ENCODE measurements around the gene NPHP4.

NPHP4 gene

DNA sequence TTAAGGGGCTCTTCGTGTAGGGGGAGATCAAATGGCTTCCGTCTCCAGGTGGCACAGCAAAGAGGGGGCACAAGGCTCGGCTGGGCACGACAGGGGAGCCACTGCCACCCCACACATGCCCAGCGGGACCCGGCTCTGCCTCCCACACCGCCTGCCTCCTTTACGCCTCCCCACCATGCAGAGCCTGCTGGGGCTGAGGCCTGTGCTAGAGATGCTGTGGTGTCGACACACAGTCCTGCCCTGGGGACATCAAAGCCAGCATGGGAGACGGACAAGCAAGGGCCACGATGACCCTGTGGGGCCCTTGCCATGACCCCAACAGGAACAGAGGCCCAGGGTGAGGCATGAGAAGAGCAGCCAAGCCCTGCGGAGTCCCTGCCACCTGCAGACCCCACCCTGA is 102.8 kb downstream of the NPHP4 start:
- Histone ChIP-seq H3K9ac (ENCODE audit: low read length in 5 of 5) (no peak overlapping the region), H3K27me3 (ENCODE audit: control insufficient read depth in 5 of 5, insufficient read depth in 4 of 5, low read length in 5 of 5) (no peaks in the 10 kb centered on the region), H3K27ac (ENCODE audit: low read depth, low read length) (no peak overlapping the region), H3K9me3 (ENCODE audit: control insufficient read depth in 5 of 5, low read length in 5 of 5) (no peaks in the 10 kb centered on the region), H3K4me3 (ENCODE audit: low read depth in 1 of 5, low read length in 5 of 5) (no peak overlapping the region), H3K4me1 (ENCODE audit: control insufficient read depth in 5 of 5, insufficient read depth in 5 of 5, low read length in 5 of 5) (peaks cover 0 to 22% (median 17%) of the 10 kb centered on the region in 5 donors), H3K36me3 (ENCODE audit: control insufficient read depth in 5 of 5, insufficient read depth in 5 of 5, low read length in 5 of 5) (peaks cover 0 to 39% (median 8%) of the 10 kb centered on the region in 5 donors)

- peaks cover 0 to 22% (median 17%) of the 10 kb centered on the region in 5 donors for H3K4me1 ChIP-seq (ENCODE audit: control insufficient read depth in 5 of 5, insufficient read depth in 5 of 5, low read length in 5 of 5)
- H3K27ac ChIP-seq (ENCODE audit: low read depth, low read length), result no peak overlapping the region
- no peak overlapping the region for H3K9ac ChIP-seq (ENCODE audit: low read length in 5 of 5)
- H3K4me3 ChIP-seq (ENCODE audit: low read depth in 1 of 5, low read length in 5 of 5), result no peak overlapping the region
- H3K9me3 ChIP-seq (ENCODE audit: control insufficient read depth in 5 of 5, low read length in 5 of 5), result no peaks in the 10 kb centered on the region
- H3K27me3 ChIP-seq (ENCODE audit: control insufficient read depth in 5 of 5, insufficient read depth in 4 of 5, low read length in 5 of 5), result no peaks in the 10 kb centered on the region
- peaks cover 0 to 44% (median 8%) of the 10 kb centered on the region in 5 donors for H3K36me3 ChIP-seq (ENCODE audit: control insufficient read depth in 5 of 5, insufficient read depth in 5 of 5, low read length in 5 of 5)
These were observed 103.5 kb downstream of the NPHP4 start for GRCh38 chr1:5888606-5889211.

DNA sequence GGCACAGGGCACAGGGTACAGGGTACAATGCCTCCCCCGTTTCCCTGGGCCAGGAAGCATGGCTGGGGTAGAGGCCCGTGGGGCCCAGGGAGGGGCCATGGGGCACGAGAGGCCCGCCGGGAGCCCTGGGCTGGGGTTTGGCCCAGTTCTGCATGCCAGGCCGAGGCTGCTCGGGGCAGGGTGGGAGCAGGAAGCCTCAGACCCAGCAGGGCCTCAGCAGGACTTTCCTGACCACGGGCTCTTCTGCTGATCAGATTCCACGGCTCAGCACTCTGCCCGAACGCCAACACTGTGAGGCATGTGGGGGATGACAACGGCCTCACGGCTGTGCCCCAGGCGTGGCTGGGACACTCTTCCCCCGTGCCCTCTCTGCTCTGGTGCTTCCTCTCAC is 104.3 kb downstream of the NPHP4 start:
- H3K9ac ChIP-seq (ENCODE audit: low read length in 5 of 5), result peak overlapping the region in 1 of 5 donors; percentile 7
- H3K27ac ChIP-seq (ENCODE audit: low read depth, low read length), result no peak overlapping the region
- H3K9me3 ChIP-seq (ENCODE audit: control insufficient read depth in 5 of 5, low read length in 5 of 5), result no peaks in the 10 kb centered on the region
- no peaks in the 10 kb centered on the region for H3K27me3 ChIP-seq (ENCODE audit: control insufficient read depth in 5 of 5, insufficient read depth in 4 of 5, low read length in 5 of 5)
- H3K4me3 ChIP-seq (ENCODE audit: low read depth in 1 of 5, low read length in 5 of 5), result no peak overlapping the region
- peaks cover 0 to 22% (median 17%) of the 10 kb centered on the region in 5 donors for H3K4me1 ChIP-seq (ENCODE audit: control insufficient read depth in 5 of 5, insufficient read depth in 5 of 5, low read length in 5 of 5)
- peaks cover 0 to 51% (median 11%) of the 10 kb centered on the region in 5 donors for H3K36me3 ChIP-seq (ENCODE audit: control insufficient read depth in 5 of 5, insufficient read depth in 5 of 5, low read length in 5 of 5)

GRCh38 chr1:5887349-5887970 is 104.8 kb downstream of the NPHP4 start:
- Histone ChIP-seq H3K27ac (ENCODE audit: low read depth, low read length) (no peak overlapping the region), H3K36me3 (ENCODE audit: control insufficient read depth in 5 of 5, insufficient read depth in 5 of 5, low read length in 5 of 5) (peaks cover 0 to 56% (median 16%) of the 10 kb centered on the region in 5 donors), H3K9ac (ENCODE audit: low read length in 5 of 5) (peak overlapping the region in 1 of 5 donors; percentile 7), H3K4me3 (ENCODE audit: low read depth in 1 of 5, low read length in 5 of 5) (no peak overlapping the region), H3K27me3 (ENCODE audit: control insufficient read depth in 5 of 5, insufficient read depth in 4 of 5, low read length in 5 of 5) (no peaks in the 10 kb centered on the region), H3K9me3 (ENCODE audit: control insufficient read depth in 5 of 5, low read length in 5 of 5) (no peaks in the 10 kb centered on the region), H3K4me1 (ENCODE audit: control insufficient read depth in 5 of 5, insufficient read depth in 5 of 5, low read length in 5 of 5) (peaks cover 0 to 21% (median 17%) of the 10 kb centered on the region in 5 donors)

DNA sequence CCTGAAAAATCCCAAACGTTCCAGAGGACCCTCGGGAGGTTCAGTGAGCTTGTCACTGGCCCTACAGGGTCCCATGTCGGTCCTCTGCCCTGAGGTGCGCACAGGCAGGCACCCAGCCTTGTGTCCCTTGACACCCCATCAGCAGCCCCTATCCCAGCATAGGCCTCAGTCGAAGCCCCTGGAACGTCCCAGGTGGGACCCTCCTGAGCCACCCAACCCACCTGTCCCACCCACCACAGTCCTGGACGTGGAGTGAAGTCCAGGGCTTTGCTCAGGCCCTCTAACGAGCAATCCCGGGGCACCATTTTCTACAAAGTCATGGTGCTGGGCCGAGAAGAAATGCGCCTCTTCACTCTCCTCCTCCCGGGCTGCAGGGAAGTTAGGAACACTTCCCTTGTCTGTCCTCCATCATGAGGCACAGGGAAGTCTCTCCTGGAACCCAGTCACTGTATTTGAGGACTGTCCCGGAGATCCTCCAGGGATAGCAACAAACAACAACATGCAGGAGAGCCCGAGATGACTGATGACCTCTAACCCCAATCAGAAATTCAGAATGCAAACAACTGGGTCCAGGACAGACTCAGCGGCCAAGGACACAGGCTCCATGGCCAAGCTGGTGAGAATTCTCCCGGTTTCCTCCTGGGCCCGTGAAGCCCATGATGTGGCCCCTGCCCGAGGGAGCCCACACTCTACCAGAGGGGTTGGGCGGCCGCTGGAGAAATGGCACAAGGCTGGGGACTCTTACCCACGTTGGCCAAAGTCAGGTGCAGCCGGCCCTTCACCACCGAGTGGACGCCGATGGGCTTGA is 105.5 kb downstream of the NPHP4 start:
- Histone ChIP-seq H3K9ac (ENCODE audit: low read length in 5 of 5) (no peak overlapping the region), H3K4me1 (ENCODE audit: control insufficient read depth in 5 of 5, insufficient read depth in 5 of 5, low read length in 5 of 5) (peaks cover 0 to 15% (median 12%) of the 10 kb centered on the region in 5 donors), H3K36me3 (ENCODE audit: control insufficient read depth in 5 of 5, insufficient read depth in 5 of 5, low read length in 5 of 5) (peaks cover 0 to 62% (median 18%) of the 10 kb centered on the region in 5 donors), H3K27me3 (ENCODE audit: control insufficient read depth in 5 of 5, insufficient read depth in 4 of 5, low read length in 5 of 5) (no peaks in the 10 kb centered on the region), H3K27ac (ENCODE audit: low read depth, low read length) (no peak overlapping the region), H3K4me3 (ENCODE audit: low read depth in 1 of 5, low read length in 5 of 5) (no peak overlapping the region), H3K9me3 (ENCODE audit: control insufficient read depth in 5 of 5, low read length in 5 of 5) (no peaks in the 10 kb centered on the region)

DNA sequence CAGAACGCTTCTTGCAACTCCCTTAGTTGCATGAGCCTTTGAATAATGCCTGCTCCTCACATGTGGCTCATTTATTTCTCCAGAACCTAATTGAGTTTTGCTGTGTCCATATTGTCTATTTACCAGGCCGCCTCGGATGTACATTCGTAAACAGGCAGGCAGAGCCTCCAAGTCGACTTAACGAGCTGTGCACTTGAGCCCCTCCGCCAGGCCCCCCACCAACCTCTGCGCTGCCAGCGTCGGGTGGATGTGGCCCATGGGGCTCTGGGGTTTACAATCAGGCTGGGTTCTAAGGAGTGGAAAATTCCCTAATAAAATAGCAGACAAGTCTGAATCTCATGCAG is 106.1 kb downstream of the NPHP4 start:
- Histone ChIP-seq H3K9ac (ENCODE audit: low read length in 5 of 5) (no peak overlapping the region), H3K9me3 (ENCODE audit: control insufficient read depth in 5 of 5, low read length in 5 of 5) (peaks cover 0 to under 1% (median 0%) of the 10 kb centered on the region in 5 donors), H3K4me1 (ENCODE audit: control insufficient read depth in 5 of 5, insufficient read depth in 5 of 5, low read length in 5 of 5) (peaks cover 0 to 14% (median 9%) of the 10 kb centered on the region in 5 donors), H3K36me3 (ENCODE audit: control insufficient read depth in 5 of 5, insufficient read depth in 5 of 5, low read length in 5 of 5) (peaks cover 0 to 68% (median 18%) of the 10 kb centered on the region in 5 donors), H3K27me3 (ENCODE audit: control insufficient read depth in 5 of 5, insufficient read depth in 4 of 5, low read length in 5 of 5) (no peaks in the 10 kb centered on the region), H3K27ac (ENCODE audit: low read depth, low read length) (no peak overlapping the region), H3K4me3 (ENCODE audit: low read depth in 1 of 5, low read length in 5 of 5) (no peak overlapping the region)

GRCh38 chr1:5885471-5886139 is 106.6 kb downstream of the NPHP4 start:
- Histone ChIP-seq H3K4me1 (ENCODE audit: control insufficient read depth in 5 of 5, insufficient read depth in 5 of 5, low read length in 5 of 5) (peaks cover 0 to 12% (median 9%) of the 10 kb centered on the region in 5 donors), H3K27ac (ENCODE audit: low read depth, low read length) (no peak overlapping the region), H3K9me3 (ENCODE audit: control insufficient read depth in 5 of 5, low read length in 5 of 5) (peaks cover 0 to 5% (median 0%) of the 10 kb centered on the region in 5 donors), H3K9ac (ENCODE audit: low read length in 5 of 5) (no peak overlapping the region), H3K36me3 (ENCODE audit: control insufficient read depth in 5 of 5, insufficient read depth in 5 of 5, low read length in 5 of 5) (peaks cover 0 to 69% (median 21%) of the 10 kb centered on the region in 5 donors), H3K27me3 (ENCODE audit: control insufficient read depth in 5 of 5, insufficient read depth in 4 of 5, low read length in 5 of 5) (no peaks in the 10 kb centered on the region), H3K4me3 (ENCODE audit: low read depth in 1 of 5, low read length in 5 of 5) (no peak overlapping the region)

DNA sequence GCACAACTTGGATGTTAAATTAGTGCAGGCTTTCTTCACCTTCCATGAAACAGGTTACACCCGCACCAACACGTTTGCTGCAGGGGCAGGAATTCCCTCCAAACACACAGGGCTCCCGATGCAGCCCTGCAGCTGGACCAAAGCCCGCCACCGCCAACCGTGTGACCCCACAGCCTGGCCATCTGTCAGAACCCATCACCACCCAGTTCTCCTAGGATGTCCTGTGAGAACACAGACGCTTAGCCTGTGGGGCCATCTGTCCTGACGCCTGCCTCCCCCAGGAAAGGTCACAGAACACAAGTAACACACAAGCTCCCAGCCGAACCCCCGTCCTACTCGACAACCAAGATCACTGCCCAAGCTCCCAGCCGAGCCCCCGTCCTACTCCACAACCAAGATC is 108.1 kb downstream of the NPHP4 start:
- H3K4me1 ChIP-seq (ENCODE audit: control insufficient read depth in 5 of 5, insufficient read depth in 5 of 5, low read length in 5 of 5), result peaks cover 0 to 11% (median 4%) of the 10 kb centered on the region in 5 donors
- no peak overlapping the region for H3K4me3 ChIP-seq (ENCODE audit: low read depth in 1 of 5, low read length in 5 of 5)
- H3K27ac ChIP-seq (ENCODE audit: low read depth, low read length), result no peak overlapping the region
- no peaks in the 10 kb centered on the region for H3K27me3 ChIP-seq (ENCODE audit: control insufficient read depth in 5 of 5, insufficient read depth in 4 of 5, low read length in 5 of 5)
- H3K9me3 ChIP-seq (ENCODE audit: control insufficient read depth in 5 of 5, low read length in 5 of 5), result peaks cover 4 to 18% (median 11%) of the 10 kb centered on the region in 5 donors
- no peak overlapping the region for H3K9ac ChIP-seq (ENCODE audit: low read length in 5 of 5)
- peaks cover 0 to 76% (median 29%) of the 10 kb centered on the region in 5 donors for H3K36me3 ChIP-seq (ENCODE audit: control insufficient read depth in 5 of 5, insufficient read depth in 5 of 5, low read length in 5 of 5)

DNA sequence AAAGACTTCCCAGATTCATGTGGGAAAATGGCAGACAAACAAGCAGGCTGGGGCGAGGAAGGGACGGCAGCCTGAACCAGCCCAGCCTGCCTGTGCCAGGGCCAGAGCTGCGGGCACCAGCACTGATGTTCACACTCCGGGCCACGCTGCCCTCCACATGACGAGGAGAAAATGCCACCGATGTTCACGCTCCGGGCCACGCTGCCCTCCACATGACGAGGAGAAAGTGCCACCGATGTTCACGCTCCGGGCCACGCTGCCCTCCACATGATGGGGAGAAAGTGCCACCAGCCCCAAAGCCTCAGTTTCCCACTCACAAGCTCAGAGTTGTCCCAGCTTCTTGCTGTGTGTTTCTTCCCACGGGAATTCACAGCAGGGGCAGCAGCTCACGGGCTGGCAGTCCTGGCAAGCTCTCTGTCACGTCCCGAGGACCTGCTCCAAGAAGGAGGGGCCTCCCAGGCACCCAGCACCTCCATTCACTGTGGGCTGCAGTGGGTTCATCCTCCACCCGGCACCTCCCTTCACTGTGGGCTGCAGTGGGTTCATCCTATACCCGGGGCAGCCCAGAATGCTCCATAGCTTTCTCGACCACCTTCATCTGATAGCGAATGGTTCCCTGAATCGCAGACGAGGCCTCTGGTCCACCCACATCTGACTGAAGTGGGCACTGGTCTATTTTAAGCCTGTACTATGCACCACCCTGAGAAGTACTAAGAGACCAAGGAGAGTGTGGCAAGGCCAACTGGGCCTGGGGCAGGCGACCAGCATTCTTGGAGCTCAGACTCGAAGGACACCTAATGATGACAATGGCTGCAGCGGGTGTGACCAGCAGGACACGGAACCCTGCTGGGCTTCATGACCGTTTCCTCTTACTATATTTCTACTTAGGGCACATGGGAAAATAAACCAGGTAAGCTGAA is 108.8 kb downstream of the NPHP4 start:
- H3K4me3 ChIP-seq (ENCODE audit: low read depth in 1 of 5, low read length in 5 of 5), result no peak overlapping the region
- peaks cover 0 to 11% (median 4%) of the 10 kb centered on the region in 5 donors for H3K4me1 ChIP-seq (ENCODE audit: control insufficient read depth in 5 of 5, insufficient read depth in 5 of 5, low read length in 5 of 5)
- peaks cover 4 to 19% (median 11%) of the 10 kb centered on the region in 5 donors for H3K9me3 ChIP-seq (ENCODE audit: control insufficient read depth in 5 of 5, low read length in 5 of 5)
- peaks cover 0 to 83% (median 29%) of the 10 kb centered on the region in 5 donors for H3K36me3 ChIP-seq (ENCODE audit: control insufficient read depth in 5 of 5, insufficient read depth in 5 of 5, low read length in 5 of 5)
- H3K27ac ChIP-seq (ENCODE audit: low read depth, low read length), result no peak overlapping the region
- H3K27me3 ChIP-seq (ENCODE audit: control insufficient read depth in 5 of 5, insufficient read depth in 4 of 5, low read length in 5 of 5), result no peaks in the 10 kb centered on the region
- H3K9ac ChIP-seq (ENCODE audit: low read length in 5 of 5), result no peak overlapping the region

Measured in subcutaneous abdominal adipose tissue (tissue), 5 donors.